MM.1S (cell line): ENCODE data around the gene DPP6.

Experiments used
- CTCF ChIP-seq: fragments of 300-600 bp; sonication (generic); IDR thresholded peaks from 2 replicates; pipeline ENCODE4 v1.5.1; 2016; ENCODE audit warnings: antibody characterized with exemption, low read length, mixed read lengths
- EZH2 ChIP-seq: fragments of 300-600 bp; sonication (generic); optimal IDR thresholded peaks from 2 replicates; pipeline ENCODE3; 2017; ENCODE audit warnings: low read depth, mild to moderate bottlenecking, antibody characterized with exemption, low read length, mixed read lengths

GRCh38 chr7:154438571-154439367 lies 386.6 kb downstream of the DPP6 start:
- no peak for TF ChIP-seq CTCF
- TF ChIP-seq EZH2 = no peak
